ENCODE results near the gene TRMT10B. TPM values are rescaled to one million over a fixed set of nuclear protein-coding genes. Genes with fewer than 3 reads are reported as not detected.
A peak's percentile ranks its signal among the peaks of the same experiment; 100 is the strongest.
"Not testable (repeated sequence)": the region's sequence is repeated elsewhere in the genome, so short reads cannot be mapped to it uniquely, and the experiment has no call there.

Gene TRMT10B
- total RNA-seq, 6 donors from 2014 or later: 3.8 to 18.9 (median 8.3) TPM

GRCh38 chr9:37752642-37753488, 740 bp upstream of the TRMT10B start:
- WGBS, 2 donors: 89 to 90% methylated on average over 29 of the region's 29 CpGs
- H3K27ac ChIP-seq: peak overlapping the region in 3 of 4 donors; percentile 84 to 93 (median 86)
- no peak for DNase-seq

DNA sequence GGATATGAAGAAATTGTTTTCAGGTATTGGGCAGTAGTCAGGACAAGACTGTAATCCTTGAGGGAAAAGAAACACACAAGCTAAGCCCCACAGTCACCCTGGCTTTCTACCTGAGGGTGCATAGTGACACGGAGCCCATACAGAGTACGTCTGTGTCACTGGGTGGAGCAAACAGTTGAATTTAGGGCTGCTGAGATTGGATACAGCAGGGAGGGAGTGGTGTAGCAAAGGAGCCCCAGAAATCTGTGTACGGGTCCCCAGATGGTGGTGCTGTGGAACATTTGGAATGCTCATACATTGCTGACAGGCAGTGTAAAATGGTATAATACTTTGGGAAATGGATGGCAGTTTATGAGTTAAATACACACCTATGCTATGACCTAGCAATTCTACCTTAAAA, 5.1 kb downstream of the TRMT10B start:
- Histone ChIP-seq H3K36me3 (peaks cover 0 to 4% (median 0%) of the 10 kb centered on the region in 4 donors), H3K9me3 (no peaks in the 10 kb centered on the region), H3K27ac (no peak overlapping the region), H3K27me3 (no peaks in the 10 kb centered on the region), H3K4me1 (peaks cover 8 to 23% (median 9%) of the 10 kb centered on the region in 4 donors), H3K4me3 (no peak overlapping the region)
- DNase-seq: no peak
- ATAC-seq (ENCODE audit: low FRiP score in 2 of 2): no peak
- WGBS, 2 donors: 89 to 90% methylated on average over 3 of the region's 3 CpGs
- TF ChIP-seq POLR2AphosphoS5 (IDR thresholded peaks at IDR 0.05): no peak

More at GRCh38 chr9:37752642-37753488, 740 bp upstream of the TRMT10B start:
- no peaks in the 10 kb centered on the region for H3K9me3 ChIP-seq
- ATAC-seq (ENCODE audit: low FRiP score in 2 of 2): no peak
- H3K4me3 ChIP-seq: peak overlapping the region; percentile 29 to 84 (median 74)
- TF ChIP-seq EP300 (IDR thresholded peaks at IDR 0.05) (no peak), POLR2AphosphoS5 (IDR thresholded peaks at IDR 0.05) (no peak), POLR2A (IDR thresholded peaks at IDR 0.05) (no peak), CTCF (IDR thresholded peaks at IDR 0.05) (no peak)
- peaks cover 9 to 20% (median 13%) of the 10 kb centered on the region in 4 donors for H3K4me1 ChIP-seq
- no peaks in the 10 kb centered on the region for H3K36me3 ChIP-seq
- H3K27me3 ChIP-seq: no peaks in the 10 kb centered on the region

- DNase-seq (no peak), ATAC-seq (ENCODE audit: low FRiP score in 2 of 2) (no peak)
- Histone ChIP-seq H3K36me3 (peaks cover 0 to 12% (median 4%) of the 10 kb centered on the region in 4 donors), H3K4me1 (peaks cover 0 to 8% (median under 1%) of the 10 kb centered on the region in 4 donors), H3K9me3 (no peaks in the 10 kb centered on the region), H3K27ac (no peak overlapping the region), H3K4me3 (no peak overlapping the region), H3K27me3 (no peaks in the 10 kb centered on the region)
- no peak for TF ChIP-seq POLR2AphosphoS5 (IDR thresholded peaks at IDR 0.05)
- TF ChIP-seq POLR2A (IDR thresholded peaks at IDR 0.05): no peak
- TF ChIP-seq CTCF (IDR thresholded peaks at IDR 0.05): no peak
- TF ChIP-seq EP300 (IDR thresholded peaks at IDR 0.05): no peak
- WGBS, 2 donors: 84 to 89% methylated on average over 7 of the region's 7 CpGs
These were observed 7.0 kb downstream of the TRMT10B start for GRCh38 chr9:37760416-37761161.

DNA sequence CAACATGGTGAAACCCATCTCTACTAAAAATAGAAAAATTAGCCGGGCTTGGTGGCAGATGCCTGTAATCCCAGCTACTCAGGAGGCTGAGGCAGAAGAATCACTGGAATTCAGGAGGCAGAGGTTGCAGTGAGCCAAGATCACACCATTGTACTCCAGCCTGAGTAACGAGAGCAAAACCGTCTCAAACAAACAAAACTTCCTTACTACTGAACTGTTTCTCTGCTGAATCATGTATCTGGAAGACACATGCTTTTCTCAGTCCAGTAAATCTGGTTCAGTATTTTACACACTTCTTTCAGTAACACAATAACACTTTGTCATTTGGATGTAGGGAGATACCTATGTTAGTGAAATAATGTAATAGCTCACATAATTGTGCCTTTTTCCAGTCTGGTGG, 7.9 kb downstream of the TRMT10B start:
- Histone ChIP-seq H3K4me3 (no peak overlapping the region), H3K9me3 (no peaks in the 10 kb centered on the region), H3K27me3 (no peaks in the 10 kb centered on the region), H3K27ac (no peak overlapping the region), H3K36me3 (peaks cover 0 to 12% (median 4%) of the 10 kb centered on the region in 4 donors), H3K4me1 (peaks cover 0 to 8% (median 0%) of the 10 kb centered on the region in 4 donors)
- no peak for ATAC-seq (ENCODE audit: low FRiP score in 2 of 2)
- TF ChIP-seq EP300 (IDR thresholded peaks at IDR 0.05) (no peak), POLR2AphosphoS5 (IDR thresholded peaks at IDR 0.05) (no peak)
- WGBS, 2 donors: 40 to 77% methylated on average over 3 of the region's 3 CpGs
- DNase-seq: no peak

GRCh38 chr9:37765263-37765662, 11.7 kb downstream of the TRMT10B start:
- peaks cover 0 to 30% (median 4%) of the 10 kb centered on the region in 4 donors for H3K36me3 ChIP-seq
- WGBS, 2 donors: 82 to 99% methylated on average over 6 of the region's 6 CpGs
- H3K27me3 ChIP-seq; DNase-seq; H3K9me3 ChIP-seq; H3K4me1 ChIP-seq; H3K27ac ChIP-seq; ATAC-seq (ENCODE audit: low FRiP score in 2 of 2); H3K4me3 ChIP-seq: not testable (repeated sequence)

- Histone ChIP-seq H3K36me3 (peaks cover 4 to 60% (median 11%) of the 10 kb centered on the region in 4 donors), H3K4me1 (no peaks in the 10 kb centered on the region), H3K4me3 (no peak overlapping the region), H3K9me3 (no peaks in the 10 kb centered on the region), H3K27me3 (no peaks in the 10 kb centered on the region), H3K27ac (no peak overlapping the region)
- DNase-seq: no peak
- WGBS, 2 donors: 67 to 84% methylated on average over 5 of the region's 5 CpGs
- no peak for ATAC-seq (ENCODE audit: low FRiP score in 2 of 2)
- TF ChIP-seq POLR2A (IDR thresholded peaks at IDR 0.05) (no peak), EP300 (IDR thresholded peaks at IDR 0.05) (no peak), CTCF (IDR thresholded peaks at IDR 0.05) (no peak), POLR2AphosphoS5 (IDR thresholded peaks at IDR 0.05) (no peak)
These were observed 15.7 kb downstream of the TRMT10B start for GRCh38 chr9:37769306-37769705.
